ENCODE data around the gene TMEFF1. TPM values are rescaled to one million over a fixed set of nuclear protein-coding genes. Genes with fewer than 3 reads are reported as not detected.
A peak's percentile ranks its signal among the peaks of the same experiment; 100 is the strongest.

TMEFF1 gene
- total RNA-seq, 4 donors from 2014 or later: 0.10 to 1.1 (median 0.81) TPM; not detected in 1

DNA sequence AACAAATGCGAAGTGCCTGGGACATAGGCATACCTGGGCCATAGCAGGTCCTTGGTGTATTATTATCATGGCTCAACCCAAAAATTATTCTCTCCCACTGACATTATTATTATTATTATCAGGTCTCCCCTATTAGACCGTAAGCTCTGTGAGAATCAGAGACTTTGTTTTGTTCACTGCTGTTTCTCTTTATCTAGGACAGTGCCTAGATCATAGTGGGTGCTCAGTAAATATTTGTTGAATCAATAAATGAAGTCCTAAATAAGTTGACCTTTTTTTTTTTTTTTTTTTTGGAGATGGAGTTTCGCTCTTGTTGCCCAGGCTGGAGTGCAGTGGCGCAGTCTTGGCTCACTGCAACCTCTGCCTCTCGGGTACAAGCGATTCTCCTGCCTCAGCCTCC, 4.9 kb upstream of the TMEFF1 start:
- WGBS, 2 donors (ENCODE audit: low coverage in 1 of 2): 87 to 90% methylated on average over 2 to 6 of the region's 6 CpGs
- TF ChIP-seq EP300 (IDR thresholded peaks at IDR 0.05) (no peak), POLR2AphosphoS5 (IDR thresholded peaks at IDR 0.05) (no peak), CTCF (IDR thresholded peaks at IDR 0.05) (no peak), POLR2A (IDR thresholded peaks at IDR 0.05) (no peak)
- H3K4me3 ChIP-seq: no peak overlapping the region
- no peak overlapping the region for H3K27ac ChIP-seq
- no peaks in the 10 kb centered on the region for H3K9me3 ChIP-seq
- no peak for ATAC-seq
- peaks cover 0 to 16% (median 0%) of the 10 kb centered on the region in 3 donors for H3K4me1 ChIP-seq
- H3K36me3 ChIP-seq: no peaks in the 10 kb centered on the region
- H3K27me3 ChIP-seq: no peaks in the 10 kb centered on the region

- no peak for ATAC-seq
- WGBS, 2 donors (ENCODE audit: low coverage in 1 of 2): 82 to 88% methylated on average over 3 of the region's 3 CpGs
- Histone ChIP-seq H3K4me3 (peak overlapping the region in 1 of 2 donors; percentile 72), H3K27me3 (peaks cover 9% of the 10 kb centered on the region), H3K4me1 (peaks cover 0 to 16% (median 0%) of the 10 kb centered on the region in 3 donors), H3K9me3 (no peaks in the 10 kb centered on the region), H3K36me3 (no peaks in the 10 kb centered on the region), H3K27ac (no peak overlapping the region)
- TF ChIP-seq CTCF (IDR thresholded peaks at IDR 0.05) (no peak), EP300 (IDR thresholded peaks at IDR 0.05) (no peak), POLR2AphosphoS5 (IDR thresholded peaks at IDR 0.05) (no peak), POLR2A (IDR thresholded peaks at IDR 0.05) (no peak)
These were observed 681 bp upstream of the TMEFF1 start for GRCh38 chr9:100472268-100472667.

- peak; percentile 76 for ATAC-seq
These were observed 530 bp downstream of the TMEFF1 start for GRCh38 chr9:100473276-100474081.

GRCh38 chr9:100474082-100474923, 1.4 kb downstream of the TMEFF1 start:
- WGBS, 2 donors (ENCODE audit: low coverage in 1 of 2): 23 to 50% methylated on average over 9 to 17 of the region's 26 CpGs
- H3K27ac ChIP-seq: peak overlapping the region in 1 of 4 donors; percentile 51
- H3K4me3 ChIP-seq: peak overlapping the region; percentile 43 to 72
- no peaks in the 10 kb centered on the region for H3K36me3 ChIP-seq
- peaks cover 0 to 16% (median 0%) of the 10 kb centered on the region in 3 donors for H3K4me1 ChIP-seq
- H3K9me3 ChIP-seq: no peaks in the 10 kb centered on the region
- peaks cover 9% of the 10 kb centered on the region for H3K27me3 ChIP-seq
- no peak for TF ChIP-seq POLR2A (IDR thresholded peaks at IDR 0.05)
- TF ChIP-seq POLR2AphosphoS5 (IDR thresholded peaks at IDR 0.05): no peak
- no peak for TF ChIP-seq EP300 (IDR thresholded peaks at IDR 0.05)
- TF ChIP-seq CTCF (IDR thresholded peaks at IDR 0.05): no peak
- ATAC-seq: no peak

More at GRCh38 chr9:100473276-100474081, 530 bp downstream of the TMEFF1 start:
- no peaks in the 10 kb centered on the region for H3K36me3 ChIP-seq
- H3K27me3 ChIP-seq: peaks cover 9% of the 10 kb centered on the region
- H3K9me3 ChIP-seq: no peaks in the 10 kb centered on the region
- peaks cover 0 to 16% (median 0%) of the 10 kb centered on the region in 3 donors for H3K4me1 ChIP-seq
- WGBS, 2 donors (ENCODE audit: low coverage in 1 of 2): 0% methylated on average over 5 of the region's 108 CpGs; no CpG with 5 or more reads in 1 of the 2 donors
- H3K27ac ChIP-seq: peak overlapping the region in 1 of 4 donors; percentile 51
- TF ChIP-seq POLR2A (IDR thresholded peaks at IDR 0.05): no peak
- TF ChIP-seq EP300 (IDR thresholded peaks at IDR 0.05): no peak
- TF ChIP-seq CTCF (IDR thresholded peaks at IDR 0.05): no peak
- TF ChIP-seq POLR2AphosphoS5 (IDR thresholded peaks at IDR 0.05): no peak
- H3K4me3 ChIP-seq: peak overlapping the region; percentile 43 to 72

Data from gastroesophageal sphincter (tissue), 4 donors.